AG04450 (cell line): ENCODE results near the gene MYO1D. TPM values are rescaled to one million over a fixed set of nuclear protein-coding genes. Genes with fewer than 3 reads are reported as not detected.

Source experiments
- CTCF ChIA-PET: fragments of 300-600, 350-600 bp; formaldehyde crosslinking; extraction: SDS; loops from one replicate; lab custom pipeline; 2022; ENCODE audit warnings: antibody characterized with exemption, inconsistent platforms; lab: Charles Lee
- POLR2A ChIA-PET: fragments of 350-600 bp; formaldehyde crosslinking; extraction: SDS; loops from one replicate; lab custom pipeline; 2021; ENCODE audit warnings: antibody characterized with exemption, inconsistent platforms; lab: Yijun Ruan, JAX
- DNase-seq: peaks from one replicate; pipeline ENCODE4 v3.0.0-alpha.2; 2011; ENCODE audit warnings: low read depth, low spot score
- H3K27ac ChIP-seq: one replicate; pipeline ENCODE4 v1.5.1; 2012; ENCODE audit warnings: low read depth, low read length, control low read depth
- H3K27me3 ChIP-seq: one replicate; pipeline ENCODE4 v1.6.0; 2012; ENCODE audit warnings: low read length; ENCODE audit not compliant: control insufficient read depth, insufficient read depth
- H3K4me3 ChIP-seq: 2 replicates; pipeline ENCODE4 v1.5.1; 2011; ENCODE audit warnings: mild to moderate bottlenecking, low read depth, low read length, control low read depth
- H3K9me3 ChIP-seq: 2 replicates; pipeline ENCODE4 v1.5.1; 2012; ENCODE audit warnings: low read length; ENCODE audit not compliant: control insufficient read depth, insufficient read depth
- CTCF ChIP-seq: IDR thresholded peaks from 2 replicates; pipeline ENCODE4 v1.5.1; 2011; ENCODE audit warnings: low read depth, low read length, control low read depth, inconsistent platforms
- polyA plus RNA-seq: library from polyadenylated mRNA; depleted of rRNA; stranded (reverse); fragments of >200 nt; gene quantifications from 2 replicates; pipeline ENCODE4 v1.2.3, GENCODE V29; 2011

MYO1D gene
- polyA plus RNA-seq, 1 experiment, result 1.1 TPM

DNA sequence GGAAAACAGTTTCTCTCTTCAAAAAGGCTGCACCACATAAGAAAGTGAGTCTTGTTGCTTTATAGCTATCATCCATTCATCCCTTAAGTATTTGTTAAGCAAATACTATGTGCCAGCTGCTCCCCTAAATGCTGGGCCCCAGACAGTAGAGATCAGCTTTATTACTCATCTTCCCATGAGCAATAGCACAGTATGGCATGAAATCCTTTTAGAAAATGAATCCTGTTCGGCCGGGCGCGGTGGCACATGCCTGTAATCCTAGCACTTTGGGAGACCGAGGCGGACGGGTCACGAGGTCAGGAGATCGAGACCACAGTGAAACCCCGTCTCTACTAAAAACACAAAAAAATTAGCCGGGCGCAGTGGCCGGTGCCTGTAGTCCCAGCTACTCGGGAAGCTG lies 99.5 kb downstream of the MYO1D start:
- no peak overlapping the region for H3K4me3 ChIP-seq
- no peaks in the 10 kb centered on the region for H3K27me3 ChIP-seq
- POLR2A ChIA-PET, result no interaction called here
- CTCF ChIA-PET, result interaction anchor here (1.0 to 3.5 kb wide), 4 partner anchors 99 to 221 kb away, joined by 3 to 17 read pairs (median 8); partner anchors contain the start of gene MYO1D
- DNase-seq, result no peak
- H3K27ac ChIP-seq, result no peak overlapping the region
- H3K9me3 ChIP-seq, result no peaks in the 10 kb centered on the region
- no peak for TF ChIP-seq CTCF

GRCh38 chr17:32774695-32775084 lies 102.2 kb downstream of the MYO1D start:
- ChIA-PET CTCF (interaction anchor here (1.8 kb wide), 2 partner anchors 9 to 103 kb away, joined by 5 to 8 read pairs; no protein-coding TSS in a partner anchor), POLR2A (no interaction called here)
- H3K9me3 ChIP-seq, result no peaks in the 10 kb centered on the region
- H3K27me3 ChIP-seq, result no peaks in the 10 kb centered on the region
- DNase-seq, result no peak
- no peak overlapping the region for H3K27ac ChIP-seq
- H3K4me3 ChIP-seq, result no peak overlapping the region
- no peak for TF ChIP-seq CTCF

- CTCF ChIA-PET, result interaction anchor here (1.8 kb wide), 1 partner anchor 9 kb away, joined by 8 read pairs; no protein-coding TSS in a partner anchor
- Histone ChIP-seq H3K9me3 (no peaks in the 10 kb centered on the region), H3K4me3 (no peak overlapping the region), H3K27me3 (no peaks in the 10 kb centered on the region), H3K27ac (no peak overlapping the region)
- no peak for TF ChIP-seq CTCF
- DNase-seq, result no peak
- POLR2A ChIA-PET, result no interaction called here
These were observed 102.8 kb downstream of the MYO1D start for GRCh38 chr17:32773856-32774694.

- H3K9me3 ChIP-seq, result no peaks in the 10 kb centered on the region
- DNase-seq, result no peak
- H3K27ac ChIP-seq, result no peak overlapping the region
- CTCF ChIA-PET, result interaction anchor here (0.7 to 4.6 kb wide), 2 partner anchors 11 to 309 kb away, joined by 3 to 26 read pairs; no protein-coding TSS in a partner anchor
- no peak overlapping the region for H3K4me3 ChIP-seq
- no peaks in the 10 kb centered on the region for H3K27me3 ChIP-seq
- POLR2A ChIA-PET, result no interaction called here
- no peak for TF ChIP-seq CTCF
These were observed 104.4 kb downstream of the MYO1D start for GRCh38 chr17:32772453-32773025.

DNA sequence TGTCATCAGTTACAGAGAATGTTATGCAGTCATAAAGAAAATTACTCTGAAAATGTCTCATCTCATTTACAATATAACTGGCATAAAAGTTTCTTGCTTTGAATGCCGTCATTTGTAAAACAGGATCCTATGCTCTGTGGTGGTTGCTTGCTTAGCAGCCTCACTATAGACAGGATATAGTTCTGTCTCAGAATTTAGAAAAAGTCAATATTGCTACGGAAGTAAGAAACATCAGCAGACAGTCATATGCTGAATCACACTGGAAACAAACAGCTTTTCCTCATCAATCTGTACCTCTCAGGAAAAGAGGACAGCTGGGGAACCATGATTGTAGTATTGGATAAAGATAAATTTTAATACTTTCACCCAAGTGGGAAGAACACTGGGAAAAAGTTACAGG lies 105.5 kb downstream of the MYO1D start:
- Histone ChIP-seq H3K27ac (no peak overlapping the region), H3K27me3 (no peaks in the 10 kb centered on the region), H3K4me3 (no peak overlapping the region), H3K9me3 (no peaks in the 10 kb centered on the region)
- CTCF ChIA-PET, result interaction anchor here (1.0 to 4.6 kb wide), 3 partner anchors 10 to 106 kb away, joined by 5 to 26 read pairs (median 5); partner anchors contain the start of gene MYO1D
- no peak for DNase-seq
- no peak for TF ChIP-seq CTCF
- POLR2A ChIA-PET, result no interaction called here
